H1 (cell line): ENCODE measurements around the gene AREG. TPM values are rescaled to one million over a fixed set of nuclear protein-coding genes. Genes with fewer than 3 reads are reported as not detected.

Source experiments
- CTCF ChIA-PET: fragments of 300-600 bp; sonication (Branson Sonifier 250); formaldehyde crosslinking; loops from one replicate; lab custom pipeline; 2021; ENCODE audit not compliant: partially characterized antibody; lab: Charles Lee
- POLR2A ChIA-PET: fragments of 300-600 bp; sonication (Branson Sonifier 250); formaldehyde crosslinking; loops from one replicate; lab custom pipeline; 2021; ENCODE audit warnings: inconsistent platforms; ENCODE audit not compliant: partially characterized antibody; lab: Charles Lee
- DNase-seq, 2 experiments: peaks; one replicate each; pipeline versions ENCODE4 v3.0.0 to v3.0.0-alpha.2; 2010 to 2022; ENCODE audit warnings: low spot score in 2 of 2, low read depth in 1 of 2, mixed read lengths in 1 of 2
- FAIRE-seq: peaks from 2 replicates; lab custom pipeline; 2011; peaks lifted over from hg19 to GRCh38; lab: Jason Lieb, UNC
- H2AFZ ChIP-seq: 2 replicates; pipeline ENCODE4 v1.8.1; 2012; ENCODE audit warnings: low read length, inconsistent platforms
- H2AK5ac ChIP-seq: 2 replicates; pipeline ENCODE4 v1.6.1; 2013; ENCODE audit warnings: low read depth, low read length
- H2BK120ac ChIP-seq: replicated peaks from 2 replicates; pipeline ENCODE3; 2013; ENCODE audit warnings: low read depth, low read length, inconsistent platforms
- H2BK12ac ChIP-seq: 2 replicates; pipeline ENCODE4 v1.6.1; 2013; ENCODE audit warnings: low read depth, low read length
- H2BK15ac ChIP-seq: 2 replicates; pipeline ENCODE4 v1.6.1; 2013; ENCODE audit warnings: low read length
- H2BK20ac ChIP-seq: 2 replicates; pipeline ENCODE4 v1.6.1; 2013; ENCODE audit warnings: low read length
- H2BK5ac ChIP-seq: 2 replicates; pipeline ENCODE4 v1.6.1; 2013; ENCODE audit warnings: low read depth, low read length
- H3K14ac ChIP-seq: 2 replicates; pipeline ENCODE4 v1.6.1; 2013; ENCODE audit warnings: inconsistent platforms; ENCODE audit not compliant: insufficient read length
- H3K18ac ChIP-seq: 2 replicates; pipeline ENCODE4 v1.6.1; 2013; ENCODE audit warnings: low read length; ENCODE audit errors: extremely low read depth
- H3K23ac ChIP-seq: 2 replicates; pipeline ENCODE4 v1.6.1; 2013; ENCODE audit warnings: inconsistent platforms; ENCODE audit not compliant: insufficient read length
- H3K23me2 ChIP-seq: 2 replicates; pipeline ENCODE4 v1.6.1; 2013; ENCODE audit warnings: low read depth, low read length
- H3K27ac ChIP-seq: 2 replicates; pipeline ENCODE4 v1.6.1; 2011; ENCODE audit warnings: low read depth, low read length, inconsistent platforms
- H3K27me3 ChIP-seq, 4 experiments: replicated peaks in 1 of 4; 1 replicate in 1 of 4; 2 replicates in 3 of 4; pipeline versions ENCODE4 v1.6.1 to v1.8.1; 2011 to 2013; ENCODE audit warnings: low read length in 3 of 4, mild to moderate bottlenecking in 3 of 4, inconsistent platforms in 2 of 4, mixed read lengths in 2 of 4, moderate library complexity in 1 of 4; ENCODE audit not compliant: control insufficient read depth in 3 of 4, insufficient read depth in 3 of 4; ENCODE audit errors: extremely low read depth in 1 of 4
- H3K36me3 ChIP-seq, 4 experiments: 2 replicates each; pipeline versions ENCODE4 v1.6.1 to v1.8.1; 2011 to 2013; ENCODE audit warnings: mild to moderate bottlenecking in 4 of 4, low read length in 3 of 4, moderate library complexity in 2 of 4, control low read depth in 1 of 4, inconsistent platforms in 1 of 4; ENCODE audit not compliant: insufficient read depth in 4 of 4, control insufficient read depth in 2 of 4
- H3K4ac ChIP-seq: replicated peaks from 2 replicates; pipeline ENCODE3; 2013; ENCODE audit warnings: low read length, low read depth, mixed read lengths, inconsistent platforms; ENCODE audit not compliant: insufficient read length
- H3K4me1 ChIP-seq, 4 experiments: replicated peaks in 1 of 4; 1 replicate in 1 of 4; 2 replicates in 3 of 4; pipeline versions ENCODE4 v1.6.1 to v1.8.1; 2011 to 2013; ENCODE audit warnings: low read length in 3 of 4, inconsistent platforms in 2 of 4, mixed read lengths in 1 of 4; ENCODE audit not compliant: insufficient read depth in 4 of 4, control insufficient read depth in 3 of 4
- H3K4me2 ChIP-seq, 2 experiments: 2 replicates each; pipeline versions ENCODE4 v1.6.1 to v1.8.1; 2011 to 2013; ENCODE audit warnings: low read depth in 2 of 2, low read length in 2 of 2, control low read depth in 1 of 2, inconsistent platforms in 1 of 2, mild to moderate bottlenecking in 1 of 2; ENCODE audit not compliant: insufficient read depth in 1 of 2
- H3K4me3 ChIP-seq, 4 experiments: fragments of 200-600, 300-600 bp in 1 of 4; sonication (generic), shearing (Covaris generic), sonication (Bioruptor Twin) in 1 of 4; 2 replicates each; pipeline versions ENCODE4 v1.5.1 to v1.8.1; 2011 to 2016; ENCODE audit warnings: low read length in 4 of 4, low read depth in 3 of 4, control low read depth in 2 of 4, inconsistent platforms in 2 of 4, mild to moderate bottlenecking in 2 of 4, mixed read lengths in 1 of 4, moderate library complexity in 1 of 4; ENCODE audit not compliant: insufficient read depth in 2 of 4; ENCODE audit errors: extremely low read depth in 1 of 4
- H3K56ac ChIP-seq: replicated peaks from 2 replicates; pipeline ENCODE3; 2013; ENCODE audit warnings: low read depth, mild to moderate bottlenecking, mixed read lengths, low read length, inconsistent platforms; ENCODE audit not compliant: insufficient read length
- H3K79me1 ChIP-seq: 2 replicates; pipeline ENCODE4 v1.6.1; 2013; ENCODE audit warnings: low read depth, low read length, control low read depth
- H3K79me2 ChIP-seq, 2 experiments: 2 replicates each; pipeline versions ENCODE4 v1.6.1 to v1.8.1; 2012 to 2013; ENCODE audit warnings: low read length in 2 of 2, mild to moderate bottlenecking in 2 of 2, inconsistent platforms in 1 of 2; ENCODE audit not compliant: insufficient read depth in 2 of 2, control insufficient read depth in 1 of 2
- H3K9ac ChIP-seq, 4 experiments: replicated peaks in 1 of 4; 1 replicate in 1 of 4; 2 replicates in 3 of 4; pipeline versions ENCODE4 v1.6.1 to v1.8.1; 2011 to 2013; ENCODE audit warnings: low read depth in 3 of 4, low read length in 3 of 4, control low read depth in 2 of 4, mild to moderate bottlenecking in 2 of 4, moderate library complexity in 2 of 4, inconsistent platforms in 1 of 4; ENCODE audit errors: extremely low read depth in 1 of 4
- H3K9me3 ChIP-seq, 2 experiments: 2 replicates each; pipeline versions ENCODE4 v1.6.1 to v1.8.1; 2012 to 2013; ENCODE audit warnings: mild to moderate bottlenecking in 2 of 2, moderate library complexity in 2 of 2, control low read depth in 1 of 2, inconsistent platforms in 1 of 2, low read depth in 1 of 2, low read length in 1 of 2, mixed read lengths in 1 of 2; ENCODE audit not compliant: insufficient read depth in 2 of 2
- H4K20me1 ChIP-seq, 2 experiments: replicated peaks in 1 of 2; 2 replicates each; pipeline versions ENCODE3 to v1.8.1; 2011 to 2013; ENCODE audit warnings: inconsistent platforms in 2 of 2, low read length in 2 of 2, mild to moderate bottlenecking in 1 of 2; ENCODE audit not compliant: insufficient read depth in 2 of 2, control insufficient read depth in 1 of 2
- H4K5ac ChIP-seq: 2 replicates; pipeline ENCODE4 v1.6.1; 2013; ENCODE audit warnings: low read length, low read depth, mixed read lengths, inconsistent platforms; ENCODE audit not compliant: insufficient read length
- H4K8ac ChIP-seq: 2 replicates; pipeline ENCODE4 v1.8.0; 2013; ENCODE audit warnings: mild to moderate bottlenecking, moderate library complexity, low read length, inconsistent platforms; ENCODE audit not compliant: insufficient read depth; ENCODE audit errors: extremely low read depth
- H4K91ac ChIP-seq: replicated peaks from 2 replicates; pipeline ENCODE3; 2013; ENCODE audit warnings: low read length, mixed read lengths, inconsistent platforms; ENCODE audit not compliant: insufficient read length
- BACH1 ChIP-seq: IDR thresholded peaks from 2 replicates; pipeline ENCODE4 v1.6.1; 2012; ENCODE audit warnings: low read length, improper control_type of control experiment
- BRCA1 ChIP-seq: IDR thresholded peaks from 2 replicates; pipeline ENCODE4 v1.6.1; 2012; ENCODE audit warnings: low read depth, low read length, improper control_type of control experiment
- FOSL1 ChIP-seq: IDR thresholded peaks from 2 replicates; pipeline ENCODE4 v1.6.1; 2011; ENCODE audit warnings: mild to moderate bottlenecking, low read depth, low read length, moderate library complexity; ENCODE audit not compliant: insufficient read depth
- JUN ChIP-seq: IDR thresholded peaks from 2 replicates; pipeline ENCODE4 v1.6.1; 2011; ENCODE audit warnings: low read depth, mild to moderate bottlenecking, improper control_type of control experiment, low read length
- KDM4A ChIP-seq: IDR thresholded peaks from one replicate; pipeline ENCODE4 v1.7.1; 2012; ENCODE audit warnings: low read depth, mild to moderate bottlenecking, moderate library complexity, low read length, inconsistent platforms; ENCODE audit not compliant: severe bottlenecking
- NANOG ChIP-seq: IDR thresholded peaks from 2 replicates; pipeline ENCODE4 v1.6.1; 2011; ENCODE audit warnings: low read length, low read depth, mild to moderate bottlenecking, inconsistent platforms; ENCODE audit not compliant: insufficient read depth, poor library complexity, severe bottlenecking
- TCF12 ChIP-seq: IDR thresholded peaks from 2 replicates; pipeline ENCODE4 v1.6.1; 2011; ENCODE audit warnings: low read depth, mild to moderate bottlenecking, low read length
- TEAD4 ChIP-seq: IDR thresholded peaks from 2 replicates; pipeline ENCODE4 v1.6.1; 2012; ENCODE audit warnings: low read depth, low read length, inconsistent platforms, mixed read lengths
- YY1 ChIP-seq: IDR thresholded peaks from 2 replicates; pipeline ENCODE4 v1.6.1; 2011; ENCODE audit warnings: low read depth, mild to moderate bottlenecking, low read length
- WGBS, 2 experiments: shearing (Covaris generic) in 1 of 2; methylation state at CpG; one replicate each; pipeline versions ENCODE4 v1.1.6 to v1.1.7; 2013 to 2015; ENCODE audit warnings: low lambda C conversion rate in 2 of 2, mixed read lengths in 2 of 2, inconsistent platforms in 1 of 2, low coverage in 1 of 2, missing lambda C conversion rate in 1 of 2; ENCODE audit not compliant: insufficient replicate concordance in 2 of 2, insufficient coverage in 1 of 2, insufficient read length in 1 of 2; ENCODE audit errors: extremely low coverage in 1 of 2, missing lambda C conversion rate in 1 of 2; 5-methylcytosine and 5-hydroxymethylcytosine counted together
- polyA plus RNA-seq, 7 experiments: library from polyadenylated mRNA; depleted of rRNA in 3 of 7; stranded (reverse) in 5 of 7; unstranded in 2 of 7; fragments of >200 nt in 5 of 7; fragments of 200-250 nt in 2 of 7; gene quantifications; 1 replicate in 5 of 7; 2 replicates in 1 of 7; 4 replicates in 1 of 7; pipeline versions ENCODE4 v1.2.1 to v1.2.3, GENCODE V29; 2011 to 2013; ENCODE audit warnings: missing spikeins in 2 of 7, mixed read lengths in 2 of 7
- total RNA-seq: library from RNA; stranded (reverse); fragmentation: NEBNext Ultra II Directional; extraction: Animal tissue kit (Norgen Biotek cat#: 25700); gene quantifications from 2 replicates; pipeline ENCODE4 v1.2.1, GENCODE V29; 2021
- TF ChIP-seq, protein P1 (sequence below): IDR thresholded peaks from 2 replicates; pipeline ENCODE4 v1.6.1; 2011; ENCODE audit warnings: low read length, improper control_type of control experiment

The AREG gene
- total and polyA plus RNA-seq, 2 of the 8 experiments (the other 6 are each of a cell fraction or from before 2014, with no cell fraction given), result not detected

DNA sequence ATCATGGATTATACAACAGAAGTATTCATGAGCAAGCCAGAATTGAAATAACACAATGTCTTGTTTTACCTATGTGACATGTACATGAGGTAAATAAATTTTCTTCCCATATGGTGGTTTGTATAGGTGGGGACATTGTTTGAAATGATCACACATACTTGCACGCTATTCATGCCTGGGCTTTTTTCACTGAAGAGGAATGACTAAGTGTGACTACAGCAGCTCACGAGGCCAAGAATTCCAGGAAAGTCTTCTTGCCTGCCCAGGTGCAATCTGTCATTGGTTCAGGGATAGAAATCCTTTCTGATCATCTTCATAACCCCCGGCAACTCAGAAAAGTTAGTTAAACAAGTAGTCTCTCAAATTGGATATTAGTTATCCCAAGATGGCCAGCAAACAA is 36.3 kb upstream of the AREG start:
- H3K79me1 ChIP-seq, result no peaks in the 10 kb centered on the region
- no peaks in the 10 kb centered on the region for H3K27me3 ChIP-seq
- DNase-seq, result no peak
- no peak overlapping the region for H3K4ac ChIP-seq
- H3K4me1 ChIP-seq, result 0 out of 7 replicates have a peak, but pooled peaks cover 0 to 3% (median 0%) of the 10 kb centered on the region in 4 experiments
- H3K27ac ChIP-seq, result no peak overlapping the region
- no peak overlapping the region for H2BK12ac ChIP-seq
- no peak overlapping the region for H3K14ac ChIP-seq
- no peaks in the 10 kb centered on the region for H3K79me2 ChIP-seq
- H4K5ac ChIP-seq, result no peak overlapping the region
- no peaks in the 10 kb centered on the region; the same call in 1 of the 2 replicates for H3K23me2 ChIP-seq
- H3K9ac ChIP-seq, result no peak overlapping the region
- H3K56ac ChIP-seq, result no peak overlapping the region
- no peak overlapping the region for H2BK5ac ChIP-seq
- H4K8ac ChIP-seq, result no peak overlapping the region
- no peak overlapping the region for H3K4me3 ChIP-seq
- no peak overlapping the region for H3K4me2 ChIP-seq
- no peak overlapping the region for H4K91ac ChIP-seq
- ChIA-PET CTCF (no interaction called here), POLR2A (no interaction called here)
- no peak overlapping the region for H3K23ac ChIP-seq
- H2BK15ac ChIP-seq, result no peak overlapping the region
- no peaks in the 10 kb centered on the region for H4K20me1 ChIP-seq
- peaks cover 0 to 2% (median 0%) of the 10 kb centered on the region in 4 experiments; a peak in 1 of 8 replicates for H3K36me3 ChIP-seq
- no peak overlapping the region for H2AK5ac ChIP-seq
- H2BK20ac ChIP-seq, result no peak overlapping the region
- no peak for TF ChIP-seq TEAD4
- TF ChIP-seq YY1, result no peak
- no peak for TF ChIP-seq TCF12
- TF ChIP-seq BRCA1, result no peak
- TF ChIP-seq, protein P1, sequence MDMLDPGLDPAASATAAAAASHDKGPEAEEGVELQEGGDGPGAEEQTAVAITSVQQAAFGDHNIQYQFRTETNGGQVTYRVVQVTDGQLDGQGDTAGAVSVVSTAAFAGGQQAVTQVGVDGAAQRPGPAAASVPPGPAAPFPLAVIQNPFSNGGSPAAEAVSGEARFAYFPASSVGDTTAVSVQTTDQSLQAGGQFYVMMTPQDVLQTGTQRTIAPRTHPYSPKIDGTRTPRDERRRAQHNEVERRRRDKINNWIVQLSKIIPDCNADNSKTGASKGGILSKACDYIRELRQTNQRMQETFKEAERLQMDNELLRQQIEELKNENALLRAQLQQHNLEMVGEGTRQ, result no peak
- no peak for TF ChIP-seq FOSL1
- TF ChIP-seq JUN, result no peak
- TF ChIP-seq BACH1, result no peak
- no peak for TF ChIP-seq NANOG
- TF ChIP-seq KDM4A, result no peak
- no peak overlapping the region for H2BK120ac ChIP-seq
- WGBS, 2 experiments, result 80% methylated on average over 3 of the region's 3 CpGs; no CpG with 5 or more reads in 1 of the 2 experiments
- no peak for FAIRE-seq
- H3K9me3 ChIP-seq, result no peaks in the 10 kb centered on the region
- H3K18ac ChIP-seq, result no peak overlapping the region
- H2AFZ ChIP-seq, result no peak overlapping the region
